ENCODE measurements around the gene ZSCAN10. TPM values are rescaled to one million over a fixed set of nuclear protein-coding genes. Genes with fewer than 3 reads are reported as not detected.
A peak's percentile ranks its signal among the peaks of the same experiment; 100 is the strongest.

ZSCAN10 gene
- polyA plus RNA-seq, 1 donor (not counting 4 experiments of a cell fraction or from before 2014, with no cell fraction given): not detected

GRCh38 chr16:3059041-3059722, 39.9 kb downstream of the ZSCAN10 start:
- Histone ChIP-seq H2AFZ (ENCODE audit: control insufficient read depth, low read length) (peak overlapping the region; percentile 86), H3K27me3 (ENCODE audit: control insufficient read depth, extremely low read depth, insufficient read depth, low read length) (no peaks in the 10 kb centered on the region), H3K4me2 (ENCODE audit: control insufficient read depth, extremely low read depth, insufficient read depth, low read depth, low read length) (peak overlapping the region; percentile 82), H3K79me2 (ENCODE audit: control insufficient read depth, insufficient read depth, low read length) (no peaks in the 10 kb centered on the region), H3K9me3 (ENCODE audit: control insufficient read depth, low read depth, low read length) (no peaks in the 10 kb centered on the region), H3K36me3 (ENCODE audit: control insufficient read depth in 2 of 2, extremely low read depth in 1 of 2, insufficient read depth in 2 of 2, low read length in 2 of 2) (peaks cover 0 to 1% of the 10 kb centered on the region in 2 experiments), H3K27ac (ENCODE audit: control insufficient read depth, insufficient read depth, low read length) (peak overlapping the region; percentile 47), H3K4me1 (ENCODE audit: control insufficient read depth, extremely low read depth, insufficient read depth, low read length) (peaks cover 8% of the 10 kb centered on the region), H3K9ac (ENCODE audit: control insufficient read depth, extremely low read depth, insufficient read depth, low read length) (peak overlapping the region; percentile 80), H4K20me1 (ENCODE audit: control insufficient read depth, extremely low read depth, insufficient read depth, low read length) (no peaks in the 10 kb centered on the region), H3K4me3 (ENCODE audit: control insufficient read depth in 2 of 3, extremely low read depth in 1 of 3, insufficient read depth in 2 of 3, low read depth in 1 of 3, low read length in 3 of 3) (peak overlapping the region; percentile 72 to 97 (median 81)), H3K9me1 (ENCODE audit: control insufficient read depth, extremely low read depth, insufficient read depth, low read length) (no peaks in the 10 kb centered on the region)
- FAIRE-seq (no peak), DNase-seq (ENCODE audit: low read depth, low spot score) (no peak)
- dilution Hi-C loops (cut with MboI; ENCODE audit: extremely low pct_ligation_motif_present, low sequenced_read_pairs): no loop called here
- TF ChIP-seq CTCF (optimal IDR thresholded peaks at IDR 0.05 in 1 of 3, IDR thresholded peaks at IDR 0.05 in 1 of 3, conservative IDR thresholded peaks at IDR 0.05 in 1 of 3; ENCODE audit: extremely low read depth in 1 of 3, insufficient read depth in 2 of 3, low read length in 3 of 3) (peak; percentile 44 to 87 (median 69)), EZH2 (IDR thresholded peaks at IDR 0.05; ENCODE audit: low read length) (no peak)

- Histone ChIP-seq H3K79me2 (ENCODE audit: control insufficient read depth, insufficient read depth, low read length) (no peaks in the 10 kb centered on the region), H3K27ac (ENCODE audit: control insufficient read depth, insufficient read depth, low read length) (no peak overlapping the region), H3K9me1 (ENCODE audit: control insufficient read depth, extremely low read depth, insufficient read depth, low read length) (no peaks in the 10 kb centered on the region), H2AFZ (ENCODE audit: control insufficient read depth, low read length) (peak overlapping the region; percentile 77), H3K9ac (ENCODE audit: control insufficient read depth, extremely low read depth, insufficient read depth, low read length) (peak overlapping the region; percentile 80), H3K9me3 (ENCODE audit: control insufficient read depth, low read depth, low read length) (no peaks in the 10 kb centered on the region), H3K4me1 (ENCODE audit: control insufficient read depth, extremely low read depth, insufficient read depth, low read length) (peaks cover 8% of the 10 kb centered on the region), H3K36me3 (ENCODE audit: control insufficient read depth in 2 of 2, extremely low read depth in 1 of 2, insufficient read depth in 2 of 2, low read length in 2 of 2) (peaks cover 0 to 6% of the 10 kb centered on the region in 2 experiments), H3K4me3 (ENCODE audit: control insufficient read depth in 2 of 3, extremely low read depth in 1 of 3, insufficient read depth in 2 of 3, low read depth in 1 of 3, low read length in 3 of 3) (peak overlapping the region; percentile 72 to 97 (median 81)), H4K20me1 (ENCODE audit: control insufficient read depth, extremely low read depth, insufficient read depth, low read length) (no peaks in the 10 kb centered on the region), H3K4me2 (ENCODE audit: control insufficient read depth, extremely low read depth, insufficient read depth, low read depth, low read length) (peak overlapping the region; percentile 82), H3K27me3 (ENCODE audit: control insufficient read depth, extremely low read depth, insufficient read depth, low read length) (no peaks in the 10 kb centered on the region)
- dilution Hi-C loops (cut with MboI; ENCODE audit: extremely low pct_ligation_motif_present, low sequenced_read_pairs): no loop called here
- DNase-seq (ENCODE audit: low read depth, low spot score) (no peak), FAIRE-seq (no peak)
- TF ChIP-seq EZH2 (IDR thresholded peaks at IDR 0.05; ENCODE audit: low read length): no peak
- peak in 2 of 3 experiments; percentile 41 to 69 for TF ChIP-seq CTCF (optimal IDR thresholded peaks at IDR 0.05 in 1 of 3, IDR thresholded peaks at IDR 0.05 in 1 of 3, conservative IDR thresholded peaks at IDR 0.05 in 1 of 3; ENCODE audit: extremely low read depth in 1 of 3, insufficient read depth in 2 of 3, low read length in 3 of 3)
These were observed 40.7 kb downstream of the ZSCAN10 start for GRCh38 chr16:3058139-3059030.

All from keratinocyte (primary cell).